ENCODE data around the gene CFAP157. TPM values are rescaled to one million over a fixed set of nuclear protein-coding genes. Genes with fewer than 3 reads are reported as not detected.
A peak's percentile ranks its signal among the peaks of the same experiment; 100 is the strongest.

CFAP157 gene
- total RNA-seq, 1 donor from 2014 or later, result 0.34 TPM

GRCh38 chr9:127664678-127665507, 41.9 kb upstream of the CFAP157 start:
- Mint-ChIP-seq H3K27ac (peak overlapping the region; percentile 90), H3K4me3 (no peak overlapping the region), H3K36me3 (peaks cover 42% of the 10 kb centered on the region), H3K4me1 (peaks cover 30% of the 10 kb centered on the region), H3K27me3 (ENCODE audit: low read depth) (no peaks in the 10 kb centered on the region), H3K9me3 (no peaks in the 10 kb centered on the region)
- DNase-seq (ENCODE audit: low spot score in 2 of 2, unreplicated experiment in 2 of 2), result no peak
- TF ChIP-seq CTCF (IDR thresholded peaks at IDR 0.05; ENCODE audit: unreplicated experiment), result no peak

- H3K36me3 Mint-ChIP-seq, result peaks cover 43% of the 10 kb centered on the region
- no peaks in the 10 kb centered on the region for H3K9me3 Mint-ChIP-seq
- H3K27ac Mint-ChIP-seq, result no peak overlapping the region
- H3K4me3 Mint-ChIP-seq, result no peak overlapping the region
- no peaks in the 10 kb centered on the region for H3K27me3 Mint-ChIP-seq (ENCODE audit: low read depth)
- no peak for TF ChIP-seq CTCF (IDR thresholded peaks at IDR 0.05; ENCODE audit: unreplicated experiment)
- DNase-seq (ENCODE audit: low spot score in 2 of 2, unreplicated experiment in 2 of 2), result no peak
- peaks cover 23% of the 10 kb centered on the region for H3K4me1 Mint-ChIP-seq
Measured at GRCh38 chr9:127667127-127667844, 39.5 kb upstream of the CFAP157 start.

- Mint-ChIP-seq H3K9me3 (no peaks in the 10 kb centered on the region), H3K27me3 (ENCODE audit: low read depth) (no peaks in the 10 kb centered on the region), H3K36me3 (peaks cover 42% of the 10 kb centered on the region), H3K27ac (no peak overlapping the region), H3K4me1 (peaks cover 19% of the 10 kb centered on the region), H3K4me3 (no peak overlapping the region)
- no peak for DNase-seq (ENCODE audit: low spot score in 2 of 2, unreplicated experiment in 2 of 2)
- TF ChIP-seq CTCF (IDR thresholded peaks at IDR 0.05; ENCODE audit: unreplicated experiment), result no peak
Measured at GRCh38 chr9:127667906-127668305, 38.9 kb upstream of the CFAP157 start.

- TF ChIP-seq CTCF (IDR thresholded peaks at IDR 0.05; ENCODE audit: unreplicated experiment), result no peak
- Mint-ChIP-seq H3K4me3 (no peak overlapping the region), H3K27me3 (ENCODE audit: low read depth) (no peaks in the 10 kb centered on the region), H3K4me1 (no peaks in the 10 kb centered on the region), H3K9me3 (no peaks in the 10 kb centered on the region), H3K36me3 (peaks cover 39% of the 10 kb centered on the region), H3K27ac (no peak overlapping the region)
- no peak for DNase-seq (ENCODE audit: low spot score in 2 of 2, unreplicated experiment in 2 of 2)
Measured at GRCh38 chr9:127673234-127673633, 33.6 kb upstream of the CFAP157 start.

- Mint-ChIP-seq H3K27me3 (ENCODE audit: low read depth) (no peaks in the 10 kb centered on the region), H3K27ac (no peak overlapping the region), H3K36me3 (peaks cover 53% of the 10 kb centered on the region), H3K4me3 (no peak overlapping the region), H3K4me1 (no peaks in the 10 kb centered on the region), H3K9me3 (no peaks in the 10 kb centered on the region)
- no peak for TF ChIP-seq CTCF (IDR thresholded peaks at IDR 0.05; ENCODE audit: unreplicated experiment)
- DNase-seq (ENCODE audit: low spot score in 2 of 2, unreplicated experiment in 2 of 2), result no peak
Measured at GRCh38 chr9:127676638-127677037, 30.1 kb upstream of the CFAP157 start.

All from mesothelial cell of epicardium (in vitro differentiated cells).